Right cardiac atrium (tissue), 5 donors: ENCODE data around the gene RCAN2. TPM values are rescaled to one million over a fixed set of nuclear protein-coding genes. Genes with fewer than 3 reads are reported as not detected.

Experiments used
- ATAC-seq, 2 donors: fragments of 200-7000 bp; cut with Tn5 transposase; one replicate each; pipeline versions ENCODE4 v1.8.0 to v1.9.1; 2020; ENCODE audit warnings: moderate library complexity in 2 of 2, mild to moderate bottlenecking in 1 of 2
- DNase-seq, 3 donors: peaks; one replicate each; pipeline ENCODE4 v3.0.0-alpha.2; 2020
- H3K27ac ChIP-seq: one replicate; pipeline ENCODE4 v1.5.1; 2013; ENCODE audit warnings: mild to moderate bottlenecking, low read length, control low read depth, moderate library complexity
- H3K27me3 ChIP-seq: one replicate; pipeline ENCODE4 v1.6.1; 2013; ENCODE audit not compliant: control insufficient read depth, insufficient read depth
- H3K4me1 ChIP-seq: one replicate; pipeline ENCODE4 v1.6.1; 2013; ENCODE audit warnings: low read length; ENCODE audit not compliant: control insufficient read depth, insufficient read depth
- H3K4me3 ChIP-seq: one replicate; pipeline ENCODE4 v1.5.1; 2013; ENCODE audit warnings: low read length, control low read depth
- H3K9me3 ChIP-seq: one replicate; pipeline ENCODE4 v1.6.1; 2013; ENCODE audit warnings: low read length; ENCODE audit not compliant: control insufficient read depth
- WGBS: extraction: QIAGEN DNeasy Blood & Tissue Kit; methylation state at CpG from one replicate; pipeline ENCODE4 v1.1.7; 2013; 5-methylcytosine and 5-hydroxymethylcytosine counted together
- intact Hi-C, 4 donors: fragments of 100-400 bp; cut with DNase I; formaldehyde crosslinking; loops; one replicate each; pipeline versions ENCODE4 v1.11.0 to v1.14.0; 2022 to 2023
- polyA plus RNA-seq: library from polyadenylated mRNA; stranded (reverse); fragments of 200-250 nt; gene quantifications from one replicate; pipeline ENCODE4 v1.2.3, GENCODE V29; 2013
- total RNA-seq, 4 donors: library from RNA; stranded (reverse); fragmentation: NEBNext Ultra II Directional; extraction: Animal tissue kit (Norgen Biotek cat#: 25700); gene quantifications; one replicate each; pipeline ENCODE4 v1.2.1, GENCODE V29; 2021
- donor health status: healthy with polysubstance abuse.
- donor health status: DM: no; HTN: yes; CAD: no.
- donor health status: DM: no; HTN: no; CAD: no.
- donor health status: DM: no; HTN: yes; CAD: no; lungs with severe emphysema.
- donor health status: DM: yes; HTN: yes; CAD: no.

RCAN2 gene
- total and polyA plus RNA-seq, 5 donors: 82.9 to 184 (median 127) TPM

DNA sequence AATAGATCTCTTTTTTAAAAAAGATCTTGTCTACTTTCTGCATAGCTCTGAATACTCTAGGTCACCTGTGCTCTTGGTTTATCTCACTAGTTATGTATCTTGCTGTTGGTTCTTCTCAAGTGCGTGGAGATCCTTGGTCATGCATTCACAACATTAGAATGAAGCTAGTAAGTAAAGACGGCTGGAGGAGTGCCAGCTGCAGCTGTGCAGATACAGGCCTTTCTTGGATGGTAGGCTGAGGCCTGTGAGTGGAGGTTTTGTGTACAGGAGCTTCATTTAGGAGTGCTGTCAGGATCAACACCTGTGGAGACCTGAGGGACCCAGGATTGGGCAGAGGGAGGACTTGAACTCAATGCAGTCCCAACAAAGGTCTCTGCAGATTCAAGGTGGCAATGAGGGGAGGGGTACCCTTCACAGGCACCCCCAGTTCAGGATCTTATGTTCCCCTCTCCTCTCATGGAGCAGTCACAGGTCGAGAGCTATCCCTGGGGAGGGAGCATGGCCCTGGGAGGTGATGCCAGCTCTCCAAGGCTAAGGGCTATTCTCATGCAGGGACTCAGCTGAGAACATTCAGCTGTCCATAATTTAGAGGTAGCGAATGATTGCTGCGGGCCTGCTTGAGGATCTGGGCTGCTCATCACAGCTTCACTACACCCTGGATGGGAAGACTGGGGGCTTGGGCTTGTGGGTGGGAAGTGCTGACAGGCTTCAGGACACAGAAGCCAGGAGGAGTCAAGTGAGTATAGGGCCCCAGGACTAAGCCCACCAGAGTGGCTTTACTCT, 221.6 kb downstream of the RCAN2 start:
- no peak overlapping the region for H3K4me3 ChIP-seq
- no peaks in the 10 kb centered on the region for H3K9me3 ChIP-seq
- no peaks in the 10 kb centered on the region for H3K27me3 ChIP-seq
- peak; percentile 49 to 63 for ATAC-seq
- peak; percentile 55 to 90 (median 67) for DNase-seq
- 73% methylated on average over 5 of the region's 5 CpGs for WGBS
- intact Hi-C loops: no loop called here
- no peaks in the 10 kb centered on the region for H3K4me1 ChIP-seq
- H3K27ac ChIP-seq: no peak overlapping the region

DNA sequence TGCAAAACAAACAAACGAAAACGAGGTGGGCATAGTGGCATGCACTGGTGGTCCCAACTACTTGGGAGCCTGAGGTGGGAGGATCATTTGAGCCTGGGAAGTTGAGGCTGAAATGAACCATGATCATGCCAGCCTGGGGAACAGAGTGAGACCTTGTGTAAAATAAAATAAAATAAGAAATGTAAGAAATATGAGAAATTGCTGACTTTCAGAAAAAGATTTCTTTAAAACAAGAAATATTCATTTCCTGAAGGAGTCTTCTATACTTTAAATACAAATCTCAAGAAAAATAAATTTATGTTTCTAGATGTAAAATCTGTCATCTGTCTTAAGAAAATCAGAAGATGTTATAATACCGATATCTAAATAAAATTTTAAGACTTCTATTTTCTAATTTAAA, 223.7 kb downstream of the RCAN2 start:
- intact Hi-C loops: no loop called here
- WGBS: 83% methylated on average over 3 of the region's 3 CpGs
- no peak overlapping the region for H3K27ac ChIP-seq
- ATAC-seq (no peak), DNase-seq (no peak)
- H3K27me3 ChIP-seq: no peaks in the 10 kb centered on the region
- no peak overlapping the region for H3K4me3 ChIP-seq
- H3K9me3 ChIP-seq: no peaks in the 10 kb centered on the region
- peaks cover 3% of the 10 kb centered on the region for H3K4me1 ChIP-seq

DNA sequence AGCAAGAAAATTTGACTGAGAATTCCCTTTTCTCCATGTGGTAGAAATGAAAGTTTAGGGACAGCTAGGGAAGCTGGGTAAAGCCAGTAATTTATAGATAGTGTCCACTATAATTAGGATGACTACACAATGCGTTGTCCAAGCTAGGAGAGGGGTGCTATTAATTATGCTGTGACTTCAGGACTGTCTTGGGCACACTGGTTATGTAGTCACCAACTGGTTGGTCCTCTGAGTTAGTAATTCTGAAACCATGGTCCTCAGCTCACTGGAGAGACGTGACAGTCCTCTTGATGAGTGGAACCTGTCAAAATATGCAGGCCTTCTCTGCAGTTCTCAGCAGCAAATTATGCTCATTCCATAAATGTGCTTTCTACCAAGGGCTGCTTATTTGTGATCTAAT, 225.9 kb downstream of the RCAN2 start:
- Histone ChIP-seq H3K9me3 (no peaks in the 10 kb centered on the region), H3K27ac (no peak overlapping the region), H3K27me3 (no peaks in the 10 kb centered on the region), H3K4me3 (no peak overlapping the region), H3K4me1 (peaks cover 5% of the 10 kb centered on the region)
- ATAC-seq (no peak), DNase-seq (no peak)
- intact Hi-C loops: no loop called here
- 88% methylated on average over 2 of the region's 2 CpGs for WGBS

DNA sequence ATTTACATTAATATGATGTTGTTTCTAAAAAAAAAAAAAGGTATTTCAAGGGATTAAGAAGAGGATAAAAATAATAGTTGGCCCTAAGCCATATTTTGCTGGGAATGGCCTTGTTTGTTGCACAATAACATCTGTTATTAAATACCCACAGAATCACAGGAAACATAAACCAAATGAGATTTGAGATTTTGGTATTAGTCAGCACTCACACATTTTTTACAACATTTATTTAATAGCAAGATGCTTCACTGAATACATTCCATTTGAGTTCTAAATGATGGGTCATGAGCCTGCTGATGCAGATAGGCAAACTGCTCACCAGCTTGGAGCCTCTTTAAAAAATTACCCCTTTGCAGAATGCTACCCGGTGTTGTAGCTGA, 227.6 kb downstream of the RCAN2 start:
- H3K27me3 ChIP-seq: no peaks in the 10 kb centered on the region
- peak in 1 of 2 donors; percentile 35 for ATAC-seq
- peaks cover 7% of the 10 kb centered on the region for H3K4me1 ChIP-seq
- H3K4me3 ChIP-seq: no peak overlapping the region
- H3K9me3 ChIP-seq: no peaks in the 10 kb centered on the region
- H3K27ac ChIP-seq: no peak overlapping the region
- 56% methylated on average over 1 of the region's 1 CpG for WGBS
- intact Hi-C loops: no loop called here
- DNase-seq: no peak

DNA sequence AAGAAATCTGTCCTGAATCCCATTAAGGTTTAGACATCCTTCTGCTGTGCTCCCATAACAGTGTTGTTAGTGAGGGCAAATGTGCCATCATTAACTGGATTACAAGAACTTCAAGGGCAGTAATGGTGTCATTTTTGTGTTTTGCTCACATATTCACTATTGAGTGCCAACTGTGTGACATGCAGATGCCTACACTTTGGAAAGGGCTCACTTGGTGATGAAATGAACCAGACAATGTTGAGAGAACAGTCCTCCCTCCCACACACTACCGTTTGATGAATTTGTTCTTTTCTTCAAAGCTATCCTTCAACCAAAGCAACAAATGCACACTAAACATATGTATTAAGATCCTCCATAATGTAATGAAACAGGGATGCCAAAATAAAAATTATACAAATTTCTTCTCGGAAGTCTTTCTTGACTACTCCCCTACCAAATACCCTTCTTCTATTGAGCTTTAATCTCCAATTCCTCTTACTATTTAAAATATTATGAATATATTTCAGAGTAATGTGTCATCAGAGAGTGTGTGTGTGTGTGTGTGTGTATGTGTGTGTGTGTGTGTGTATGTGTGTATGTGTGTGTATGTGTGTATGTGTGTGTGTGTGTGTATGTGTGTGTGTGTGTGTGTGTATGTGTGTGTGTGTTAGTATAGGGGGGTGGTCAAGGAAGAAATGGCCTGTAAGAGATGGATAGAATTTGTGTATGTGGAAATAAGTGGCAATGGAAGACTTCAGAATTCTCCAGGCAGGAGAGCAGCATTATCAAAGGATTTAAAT, 228.1 kb downstream of the RCAN2 start:
- Histone ChIP-seq H3K9me3 (no peaks in the 10 kb centered on the region), H3K4me3 (no peak overlapping the region), H3K27ac (no peak overlapping the region), H3K4me1 (peaks cover 7% of the 10 kb centered on the region), H3K27me3 (no peaks in the 10 kb centered on the region)
- intact Hi-C loops: no loop called here
- DNase-seq (no peak), ATAC-seq (no peak)
- 61% methylated on average over 2 of the region's 2 CpGs for WGBS

DNA sequence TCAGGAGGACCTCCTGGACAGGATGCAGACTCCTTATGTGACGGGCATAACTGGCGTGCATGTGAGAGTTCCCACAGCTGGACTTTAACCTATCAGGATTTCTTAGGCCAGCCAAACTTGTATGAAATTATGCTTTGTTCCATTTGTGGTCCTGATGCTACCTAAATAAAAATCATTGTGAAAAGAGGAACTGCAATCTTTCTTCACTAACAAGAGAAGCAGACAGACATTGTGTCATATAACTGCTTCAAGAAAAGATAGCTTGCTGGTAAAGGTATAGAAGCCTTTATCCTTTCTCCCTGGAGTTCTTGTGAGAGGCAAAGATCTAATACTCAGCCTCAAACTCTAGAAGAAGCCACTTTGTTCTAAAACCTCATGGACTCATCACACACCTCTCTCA, 233.0 kb downstream of the RCAN2 start:
- peaks cover 8% of the 10 kb centered on the region for H3K4me1 ChIP-seq
- H3K27me3 ChIP-seq: no peaks in the 10 kb centered on the region
- no peak for ATAC-seq
- H3K27ac ChIP-seq: no peak overlapping the region
- no peak for DNase-seq
- intact Hi-C loops: no loop called here
- no peaks in the 10 kb centered on the region for H3K9me3 ChIP-seq
- WGBS: 87% methylated on average over 2 of the region's 2 CpGs
- H3K4me3 ChIP-seq: no peak overlapping the region

DNA sequence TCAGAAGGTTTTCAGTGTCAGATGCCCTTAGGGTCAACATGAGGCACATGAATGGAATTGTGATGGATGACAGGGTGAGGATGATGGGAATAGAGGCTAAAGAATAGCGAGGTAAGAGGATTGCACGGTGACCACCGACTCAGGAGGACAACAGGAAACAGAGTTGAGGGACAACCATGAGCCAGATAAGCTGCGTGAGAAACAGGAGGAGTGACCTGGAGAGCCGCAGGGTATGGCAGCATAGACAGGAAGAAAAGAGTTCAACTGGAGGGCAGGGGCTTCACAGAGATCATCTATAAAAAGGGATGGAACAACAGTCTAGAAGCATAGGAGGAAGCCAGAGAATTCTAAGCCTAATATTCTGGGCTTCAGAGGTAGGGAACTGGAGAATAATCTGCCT, 235.7 kb downstream of the RCAN2 start:
- no peak for DNase-seq
- intact Hi-C loops: no loop called here
- H3K27me3 ChIP-seq: no peaks in the 10 kb centered on the region
- H3K9me3 ChIP-seq: no peaks in the 10 kb centered on the region
- no peak for ATAC-seq
- H3K4me1 ChIP-seq: peaks cover 10% of the 10 kb centered on the region
- H3K4me3 ChIP-seq: no peak overlapping the region
- WGBS: 43% methylated on average over 5 of the region's 5 CpGs
- no peak overlapping the region for H3K27ac ChIP-seq

DNA sequence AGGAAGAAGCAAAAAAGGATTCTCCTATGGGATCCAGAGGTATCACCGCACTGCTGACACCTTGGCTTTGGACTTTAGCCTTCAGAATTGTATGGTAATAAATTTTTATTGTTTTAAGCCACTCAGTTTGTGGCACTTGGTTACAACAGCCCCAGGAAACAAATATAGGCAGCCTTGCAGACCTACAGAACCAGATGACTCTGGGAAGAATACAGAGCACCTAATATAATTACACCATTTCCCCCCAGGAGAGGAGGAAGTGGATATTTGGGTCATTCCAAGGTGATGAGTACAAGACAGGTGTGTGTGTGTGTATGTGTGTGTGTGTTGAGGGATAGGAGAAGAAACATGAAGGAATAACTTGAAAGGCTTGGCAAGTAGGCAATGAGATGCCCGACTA, 236.3 kb downstream of the RCAN2 start:
- peaks cover 8% of the 10 kb centered on the region for H3K4me1 ChIP-seq

DNA sequence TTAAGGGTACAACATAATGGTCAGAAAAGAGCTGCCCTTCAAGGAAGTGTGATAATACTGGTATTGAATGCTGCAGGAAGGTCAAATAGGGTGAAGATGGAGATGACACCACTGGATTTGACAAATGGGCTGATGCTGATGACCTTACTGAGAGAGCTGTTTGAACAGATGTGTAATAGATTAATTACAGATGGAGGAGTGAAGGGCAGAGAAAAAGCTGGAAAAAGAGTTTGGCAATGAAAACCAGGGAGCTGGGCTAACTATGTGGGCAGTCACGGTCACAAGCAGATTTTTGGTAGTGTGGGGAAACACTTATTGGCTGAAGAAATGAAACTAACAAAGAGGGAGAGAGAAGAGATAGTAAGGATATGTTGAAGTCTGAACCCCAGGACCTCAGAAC, 236.9 kb downstream of the RCAN2 start:
- no peak for DNase-seq
- H3K4me3 ChIP-seq: no peak overlapping the region
- no peaks in the 10 kb centered on the region for H3K27me3 ChIP-seq
- no peak for ATAC-seq
- 90% methylated on average over 1 of the region's 1 CpG for WGBS
- no peak overlapping the region for H3K27ac ChIP-seq
- no peaks in the 10 kb centered on the region for H3K9me3 ChIP-seq
- intact Hi-C loops: no loop called here
- peaks cover 6% of the 10 kb centered on the region for H3K4me1 ChIP-seq

More for the DNA sequence above, 236.3 kb downstream of the RCAN2 start:
- no peak overlapping the region for H3K27ac ChIP-seq
- H3K9me3 ChIP-seq: no peaks in the 10 kb centered on the region
- DNase-seq (no peak), ATAC-seq (no peak)
- WGBS: 94% methylated on average over 2 of the region's 2 CpGs
- intact Hi-C loops: no loop called here
- H3K4me3 ChIP-seq: no peak overlapping the region
- no peaks in the 10 kb centered on the region for H3K27me3 ChIP-seq

DNA sequence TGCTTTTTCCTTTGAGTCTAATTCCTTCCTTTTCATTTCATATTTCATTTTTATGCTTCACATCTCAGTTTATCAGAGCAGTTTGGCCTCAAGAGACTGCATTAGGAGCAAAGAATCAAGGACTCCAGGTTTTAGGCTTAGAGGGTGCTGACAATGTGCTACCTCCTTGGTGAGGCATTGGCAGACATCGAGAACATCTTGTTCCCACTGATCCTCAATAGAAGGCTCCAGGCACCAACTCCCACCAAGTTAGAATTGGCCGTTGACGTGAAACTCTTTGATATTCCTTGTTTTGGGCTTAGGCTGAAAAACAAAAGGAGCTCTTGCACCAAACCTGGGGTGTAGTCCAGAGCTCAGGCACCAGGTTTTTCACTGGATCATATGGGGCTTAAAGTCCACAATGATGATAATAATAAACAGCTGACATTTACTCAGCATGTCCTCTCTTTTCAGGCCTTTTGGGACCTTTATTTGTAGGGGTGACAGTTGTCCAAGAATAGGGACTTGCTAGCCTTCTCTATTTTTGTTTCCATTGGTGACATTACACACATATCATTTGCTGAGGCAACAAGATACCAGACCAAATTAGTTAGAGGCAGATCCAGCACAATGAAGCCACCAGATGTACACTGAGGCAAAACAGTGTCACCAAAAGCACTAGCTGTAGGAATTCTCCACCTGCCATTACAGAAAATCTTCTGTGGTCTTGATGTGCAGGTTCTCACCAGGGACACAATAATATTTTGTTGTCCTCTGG, 239.5 kb downstream of the RCAN2 start:
- Histone ChIP-seq H3K27me3 (no peaks in the 10 kb centered on the region), H3K9me3 (no peaks in the 10 kb centered on the region), H3K4me1 (peaks cover 6% of the 10 kb centered on the region), H3K4me3 (no peak overlapping the region), H3K27ac (peak overlapping the region; percentile 13)
- intact Hi-C loops: no loop called here
- DNase-seq: no peak
- ATAC-seq: peak; percentile 25 to 49
- WGBS: 77% methylated on average over 3 of the region's 3 CpGs

DNA sequence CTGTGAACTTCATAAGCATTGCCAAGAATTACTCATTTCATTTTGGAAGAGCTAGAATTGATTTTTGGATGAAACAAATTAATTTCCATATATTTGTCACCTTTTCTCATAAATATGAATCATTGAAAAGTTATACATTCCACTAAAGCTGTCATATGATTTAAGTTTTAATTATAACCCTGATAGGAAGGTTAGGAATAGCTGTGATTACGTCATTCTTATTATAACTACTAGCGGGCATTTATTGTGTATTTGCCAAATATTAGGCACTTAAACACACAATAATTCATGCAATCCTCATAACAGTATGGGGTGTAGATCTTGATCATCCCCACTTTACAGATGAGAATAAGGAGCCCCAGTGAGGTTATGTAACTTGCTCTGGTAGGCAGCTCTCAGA, 243.1 kb downstream of the RCAN2 start:
- Histone ChIP-seq H3K27ac (no peak overlapping the region), H3K4me3 (no peak overlapping the region), H3K27me3 (no peaks in the 10 kb centered on the region), H3K4me1 (peaks cover 5% of the 10 kb centered on the region), H3K9me3 (no peaks in the 10 kb centered on the region)
- intact Hi-C loops: no loop called here
- DNase-seq (no peak), ATAC-seq (no peak)
- WGBS: 96% methylated on average over 2 of the region's 2 CpGs
